Right forelimb (tissue), 1 donor: ENCODE data around the gene RIPK4.
"Not testable (repeated sequence)": the region's sequence is repeated elsewhere in the genome, so short reads cannot be mapped to it uniquely, and the experiment has no call there.

Experiments
- DNase-seq: peaks from one replicate; pipeline ENCODE4 v3.0.0-alpha.2; 2018

RIPK4 gene

DNA sequence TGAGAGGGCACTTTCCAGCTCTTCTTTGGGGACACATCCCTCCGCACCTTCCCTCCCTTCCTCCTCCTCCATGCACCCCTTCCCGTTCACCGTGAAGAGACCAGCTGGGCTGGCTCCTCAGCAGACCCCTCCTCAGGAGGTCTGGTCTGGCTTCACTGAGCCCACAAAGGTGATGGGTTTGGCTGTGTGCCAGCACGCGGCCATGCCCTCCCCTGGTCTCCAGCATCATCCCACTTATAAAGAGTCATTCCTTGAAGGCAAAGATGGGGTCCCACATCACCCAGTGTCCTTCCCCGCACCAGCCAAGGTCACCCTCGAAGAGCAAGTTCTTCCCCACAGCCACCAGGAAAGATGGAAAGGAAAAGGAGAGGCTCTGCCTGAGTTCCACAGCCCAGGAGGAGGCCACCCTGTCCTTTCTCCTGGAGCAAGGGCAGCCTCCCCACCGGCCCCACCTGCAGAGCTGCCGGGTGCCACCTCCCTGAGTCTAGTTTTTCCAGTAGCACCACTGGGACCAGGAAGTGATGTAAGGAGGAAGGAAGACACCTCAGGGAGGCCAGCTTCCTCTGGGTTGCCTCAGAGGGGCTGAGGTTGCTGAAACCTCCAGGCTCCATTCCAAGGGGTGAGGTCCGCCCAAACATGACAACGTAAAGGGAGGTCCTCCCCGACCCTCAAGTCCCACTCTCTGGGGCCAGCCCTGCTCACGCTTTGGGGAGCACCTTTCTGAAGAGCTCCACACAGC lies 32.7 kb downstream of the RIPK4 start:
- DNase-seq: no peak

DNA sequence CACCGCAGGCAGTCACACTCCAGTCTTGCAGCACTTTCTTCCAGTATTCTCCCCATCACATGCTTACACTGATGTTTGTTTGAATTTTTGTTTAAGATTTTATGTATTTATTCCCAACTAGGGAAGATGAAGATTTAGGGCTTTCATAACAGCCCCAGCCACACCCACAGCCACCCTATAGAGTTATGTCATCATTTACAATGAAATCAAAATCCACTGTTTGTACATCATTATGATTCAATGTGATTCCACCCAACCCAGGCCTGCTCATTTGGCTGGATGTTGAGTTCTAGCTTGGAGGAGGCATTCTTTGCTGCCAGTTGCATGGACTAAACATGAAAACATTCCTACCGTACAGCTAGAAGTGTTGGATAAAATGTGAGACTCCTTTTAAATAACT lies 35.8 kb downstream of the RIPK4 start:
- no peak for DNase-seq

DNA sequence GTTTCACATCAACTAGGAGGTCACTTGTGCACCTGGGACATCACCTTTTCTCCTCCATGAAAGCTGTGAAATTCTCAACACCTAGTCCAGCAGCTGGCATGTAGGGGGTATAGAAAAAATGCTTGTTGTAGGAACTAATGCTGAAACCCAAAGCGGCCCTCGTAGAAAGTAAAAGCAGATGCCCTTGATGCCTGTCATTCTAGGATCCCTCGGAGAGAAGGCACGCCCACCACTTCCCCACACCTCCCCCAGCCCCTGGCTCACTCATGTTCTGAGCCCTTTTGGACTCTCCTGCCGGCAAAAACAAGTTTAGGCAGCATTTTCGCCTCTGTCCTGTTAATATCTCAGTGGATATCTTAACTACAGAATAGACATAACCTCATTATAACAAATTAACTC lies 36.5 kb downstream of the RIPK4 start:
- DNase-seq: no peak

DNA sequence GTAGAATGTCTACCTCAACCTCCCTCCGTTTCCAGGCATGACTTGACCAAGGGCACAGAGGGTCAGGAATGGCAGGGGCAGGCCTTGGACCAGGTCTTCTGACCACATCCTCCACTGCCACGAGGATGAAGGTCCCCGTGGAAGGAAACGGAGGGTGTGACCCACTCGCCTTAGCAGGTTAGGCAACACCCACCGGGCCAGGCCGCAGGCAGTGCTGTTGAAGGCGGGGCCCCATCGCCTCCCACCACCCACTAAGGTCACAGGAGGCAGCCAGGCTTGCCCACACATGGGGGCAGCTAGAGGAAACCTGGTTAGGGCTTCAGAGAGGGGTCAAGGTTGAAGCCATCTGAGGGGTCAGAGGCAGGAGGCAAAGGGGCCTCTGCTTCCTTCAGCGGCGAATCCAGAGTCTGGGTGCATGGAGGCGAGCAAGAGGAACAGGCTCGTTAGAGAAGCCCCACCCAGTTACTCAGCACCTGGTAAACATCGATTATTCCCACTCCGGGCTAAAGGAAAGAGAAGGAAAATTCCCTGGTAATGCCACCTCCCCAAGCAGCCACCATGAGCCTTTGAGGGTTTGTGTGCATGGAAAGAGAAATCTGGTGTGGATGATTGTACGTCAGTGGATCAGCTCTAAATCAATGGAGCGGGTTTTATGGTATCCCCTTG lies 37.0 kb downstream of the RIPK4 start:
- no peak for DNase-seq

DNA sequence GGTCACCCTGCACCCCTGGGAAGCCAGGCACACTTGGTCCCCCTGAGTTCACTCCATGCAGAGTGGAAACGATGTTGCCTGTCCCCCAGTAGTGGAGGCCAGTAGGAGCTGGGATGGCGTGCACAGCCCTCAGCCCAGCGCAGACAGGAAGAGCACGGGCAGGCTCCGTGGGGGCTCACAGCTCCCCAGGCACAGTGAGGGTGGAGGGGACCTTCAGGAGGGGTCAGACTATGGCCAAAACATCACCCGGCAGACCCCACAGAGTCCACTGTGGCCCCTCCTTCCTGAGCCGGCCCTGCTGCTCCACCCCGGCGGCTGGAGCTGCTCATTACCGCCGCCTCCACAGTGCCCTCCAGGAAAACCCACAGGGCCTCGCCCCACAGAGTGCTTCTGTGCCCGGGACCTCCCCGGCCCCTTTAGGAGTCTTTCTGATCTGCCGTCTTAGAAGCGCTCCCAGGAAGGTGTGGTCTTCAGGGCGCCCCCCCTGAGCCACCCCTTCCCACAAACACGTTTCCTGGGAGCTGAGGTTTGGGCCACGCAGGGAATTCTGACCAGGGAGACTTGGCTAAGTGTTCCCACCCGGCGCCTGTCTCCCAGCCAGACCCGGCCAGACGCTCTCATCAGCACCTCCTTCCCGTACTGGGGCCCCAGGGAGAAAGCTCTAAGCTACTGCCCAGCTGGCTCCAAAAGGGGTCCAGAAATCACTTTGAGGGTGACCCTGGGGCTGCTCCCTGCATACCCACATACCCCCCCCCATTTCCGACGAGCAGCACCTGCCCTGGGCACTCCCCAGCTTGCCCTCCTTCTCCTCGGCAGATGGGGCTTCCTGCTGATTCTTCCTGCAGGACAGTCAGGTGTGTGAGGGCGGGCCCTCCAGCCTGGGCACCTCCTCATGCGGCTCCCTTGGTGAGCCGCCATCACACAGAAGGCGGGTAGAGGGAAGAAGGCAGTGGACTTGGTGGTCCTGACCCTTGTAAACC lies 38.8 kb downstream of the RIPK4 start:
- no peak for DNase-seq

DNA sequence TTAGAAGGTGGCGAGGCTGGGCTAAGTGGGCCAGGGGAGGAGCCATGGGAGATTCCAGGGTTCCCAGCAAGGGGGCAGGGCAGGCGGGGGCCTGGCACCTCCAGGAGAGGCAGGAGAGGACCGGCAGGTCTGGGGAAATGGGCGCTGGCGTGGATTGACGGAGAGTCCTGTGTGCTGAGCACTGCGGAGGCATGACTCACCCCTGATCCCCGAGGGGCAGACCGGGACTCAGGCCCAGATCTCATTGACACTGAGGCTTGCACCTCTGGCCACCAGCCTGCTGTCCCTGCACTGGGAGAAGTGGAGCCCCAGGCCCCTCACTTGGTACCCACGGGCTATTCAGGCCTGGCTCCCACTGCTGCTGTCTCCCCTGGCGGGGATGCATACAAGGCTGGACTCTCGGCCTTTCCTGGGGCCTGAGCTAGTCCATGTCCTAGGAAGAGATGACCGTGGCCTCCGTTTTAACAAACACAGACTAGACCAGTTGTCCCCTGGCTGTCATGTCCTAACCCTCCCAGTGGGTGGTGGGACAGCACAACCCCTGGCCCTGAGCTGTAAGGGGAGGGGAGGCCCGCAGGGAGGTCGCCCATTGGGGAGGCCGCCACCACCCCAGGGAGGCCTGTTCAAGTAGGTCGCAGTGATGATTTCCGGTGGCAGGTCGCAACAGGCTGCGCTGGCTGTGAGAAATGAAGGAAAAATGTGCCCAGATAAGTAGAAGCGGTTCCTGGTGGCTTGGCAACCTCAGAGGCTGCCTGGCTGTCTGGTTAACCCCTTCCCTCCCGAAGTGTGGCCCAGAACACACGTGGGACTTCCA lies 39.7 kb downstream of the RIPK4 start:
- no peak for DNase-seq

DNA sequence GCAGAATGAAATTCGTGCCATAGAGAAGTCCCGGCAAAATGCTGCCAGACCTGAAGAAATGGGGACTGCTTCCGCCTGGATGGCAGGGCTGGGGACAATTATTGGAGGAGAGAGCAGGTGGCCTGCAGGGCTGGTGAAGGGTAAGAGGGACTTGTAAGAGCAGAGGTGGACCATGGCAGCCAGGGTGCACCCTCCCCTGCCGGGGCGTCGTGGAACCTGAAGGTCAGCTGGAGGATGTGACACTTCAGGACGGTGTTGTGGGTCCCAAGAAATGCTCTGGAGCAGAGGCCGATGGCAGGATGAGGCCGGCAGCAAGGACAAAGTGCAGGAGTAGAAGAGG lies 40.3 kb downstream of the RIPK4 start:
- no peak for DNase-seq

DNA sequence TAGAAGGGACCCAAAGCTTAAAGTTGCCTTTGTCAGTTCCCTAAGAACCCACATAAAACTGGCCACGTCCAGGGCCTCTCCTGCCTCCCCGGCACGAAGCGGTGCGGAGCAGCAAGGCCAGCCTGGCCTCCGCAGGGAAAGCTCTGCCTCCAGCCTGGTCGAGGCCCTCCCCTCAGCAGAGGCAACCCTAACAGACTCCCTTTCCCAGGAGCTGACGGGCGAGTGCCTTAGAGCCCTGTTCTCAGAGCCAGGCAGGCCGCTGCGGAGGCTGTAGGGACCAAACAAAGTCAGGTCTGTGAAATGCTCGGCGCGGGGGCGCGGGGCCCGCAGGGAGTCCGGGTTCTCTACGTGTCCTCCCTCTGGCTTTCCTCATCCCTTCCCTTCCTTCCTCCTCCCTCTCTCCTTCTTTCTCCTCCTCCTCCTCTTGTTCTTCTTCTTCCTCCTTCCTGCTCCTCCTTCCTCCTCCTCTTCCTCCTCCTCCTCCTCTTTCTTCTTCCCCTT lies 40.7 kb downstream of the RIPK4 start:
- DNase-seq: no peak

DNA sequence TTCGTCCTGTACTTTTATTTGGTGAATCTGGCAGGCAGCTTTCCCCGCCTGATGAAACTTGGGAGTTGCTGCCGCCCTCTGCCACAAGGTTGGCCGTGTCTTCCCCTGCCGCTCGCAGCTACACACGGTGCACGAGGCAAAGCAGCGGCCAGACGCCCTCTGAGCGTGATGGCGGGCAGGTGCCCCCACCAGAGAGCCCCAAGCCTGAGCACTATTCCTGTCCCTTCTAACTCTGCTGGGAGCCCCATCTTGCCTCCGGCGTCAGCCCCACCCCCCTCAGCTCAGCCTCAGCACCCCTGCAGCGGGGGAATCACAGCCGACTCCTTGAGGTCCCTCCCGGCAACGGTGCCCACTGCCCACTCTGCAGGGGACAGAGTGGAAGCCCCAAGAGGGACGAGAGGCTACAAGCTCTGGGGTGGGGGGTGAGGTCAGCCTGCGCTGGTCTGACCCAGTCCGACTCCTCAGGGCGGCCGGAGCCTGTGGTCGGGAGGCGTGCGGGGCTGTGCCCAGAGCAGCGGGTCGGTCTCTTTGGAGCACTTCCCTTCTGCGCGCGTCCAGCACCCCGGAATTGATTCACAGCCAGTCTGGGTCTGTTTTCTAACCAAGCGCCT lies 41.3 kb downstream of the RIPK4 start:
- no peak for DNase-seq

DNA sequence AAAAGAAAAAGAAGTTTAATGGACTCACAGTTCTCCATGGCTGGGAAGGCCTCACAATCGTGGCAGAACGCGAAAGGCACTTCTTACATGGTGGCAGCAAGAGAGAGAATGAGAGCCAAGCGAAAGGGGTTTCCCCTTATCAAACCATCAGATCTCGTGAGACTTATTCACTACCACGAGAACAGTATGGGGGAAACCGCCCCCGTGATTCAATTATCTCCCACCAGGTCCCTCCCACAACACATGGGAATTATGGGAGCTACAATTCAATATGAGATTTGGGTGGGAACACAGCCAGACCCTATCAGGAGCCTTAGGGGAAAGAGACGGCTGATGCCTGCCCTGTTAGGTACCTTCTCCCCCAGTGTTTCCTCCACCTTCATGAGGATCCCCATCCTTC lies 43.0 kb downstream of the RIPK4 start:
- DNase-seq: not testable (repeated sequence)

DNA sequence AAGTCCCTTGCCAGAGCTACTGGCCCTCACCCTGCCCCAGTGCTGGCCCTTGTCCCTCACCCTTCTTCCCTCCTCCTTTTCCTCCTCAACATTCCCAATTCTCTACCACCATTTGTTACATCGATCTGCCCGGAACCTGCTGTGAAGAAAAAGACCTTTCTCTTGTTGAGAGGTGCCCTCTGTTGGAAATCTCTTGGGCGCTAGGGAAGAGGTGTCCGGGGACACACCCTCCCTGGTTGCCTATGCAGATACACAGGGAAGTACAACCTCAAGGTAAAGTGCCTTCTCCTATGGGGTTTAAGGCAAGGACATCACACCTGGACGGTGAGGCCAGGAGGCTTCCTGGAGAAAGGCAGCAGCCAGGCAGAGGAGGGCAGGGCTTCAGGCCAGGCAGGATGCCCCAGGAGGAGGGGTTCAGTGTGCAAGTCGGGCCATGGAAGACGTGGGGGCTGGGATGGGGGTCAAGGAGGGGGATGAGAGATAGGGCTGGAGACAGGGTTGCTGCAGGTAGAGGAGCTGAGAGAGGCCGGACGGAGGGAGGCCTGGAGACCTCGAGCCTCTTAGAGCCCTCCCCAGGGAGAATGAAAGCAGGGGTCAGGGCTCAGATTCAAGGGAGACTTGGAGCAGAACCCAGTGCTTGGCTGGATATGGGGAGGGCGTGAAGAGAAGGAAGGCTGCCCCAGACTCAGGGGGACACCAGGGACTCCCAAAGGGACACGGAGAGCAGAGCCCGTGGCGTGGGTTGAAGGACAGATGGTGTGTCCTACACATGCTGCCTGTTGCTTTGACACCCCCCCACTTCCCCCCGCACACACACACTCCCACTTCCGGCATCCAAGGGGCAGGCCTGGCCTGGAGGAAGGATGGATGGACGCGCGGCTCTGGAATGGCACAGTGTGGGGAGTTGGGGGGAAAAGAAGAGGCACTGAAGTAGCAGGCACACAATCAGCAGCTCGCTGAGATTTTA lies 44.5 kb downstream of the RIPK4 start:
- DNase-seq: no peak

DNA sequence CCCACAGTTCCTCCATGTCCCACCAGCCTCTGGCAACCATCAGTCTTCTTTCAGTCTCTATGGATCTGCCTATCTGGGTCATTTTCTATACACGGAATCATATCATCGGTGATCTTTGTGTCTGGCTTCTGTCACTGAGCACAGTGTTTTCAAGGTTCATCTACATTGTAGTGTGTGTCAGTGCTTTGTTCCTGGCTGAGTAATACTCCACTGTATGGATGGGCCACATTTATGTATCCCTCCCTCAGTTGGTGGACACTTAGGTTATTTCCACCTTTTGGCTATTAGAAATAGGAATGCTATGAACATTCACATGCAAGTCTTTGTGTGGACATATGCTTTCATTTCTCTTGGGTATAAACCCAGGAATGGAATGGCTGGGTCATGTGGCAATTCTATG lies 46.6 kb downstream of the RIPK4 start:
- DNase-seq: no peak

DNA sequence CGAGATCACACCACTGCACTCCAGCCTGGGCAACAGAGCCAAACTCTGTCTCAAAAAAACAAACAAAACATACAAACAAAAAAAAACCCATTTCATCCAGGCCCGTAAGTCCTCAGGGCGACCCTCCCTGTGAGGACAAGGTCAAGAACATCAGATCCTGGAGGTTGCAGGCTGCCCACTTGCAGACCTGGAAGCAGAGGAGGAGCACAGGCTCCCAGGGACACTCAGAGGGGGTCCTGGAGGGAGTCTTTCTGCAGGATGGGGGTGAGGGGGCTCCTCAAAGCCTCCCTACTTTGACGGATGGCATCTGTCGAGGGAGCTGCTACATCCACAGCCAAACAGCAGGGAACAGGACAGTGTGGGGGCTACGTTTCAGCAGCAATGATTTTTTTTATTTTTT lies 47.2 kb downstream of the RIPK4 start:
- no peak for DNase-seq

DNA sequence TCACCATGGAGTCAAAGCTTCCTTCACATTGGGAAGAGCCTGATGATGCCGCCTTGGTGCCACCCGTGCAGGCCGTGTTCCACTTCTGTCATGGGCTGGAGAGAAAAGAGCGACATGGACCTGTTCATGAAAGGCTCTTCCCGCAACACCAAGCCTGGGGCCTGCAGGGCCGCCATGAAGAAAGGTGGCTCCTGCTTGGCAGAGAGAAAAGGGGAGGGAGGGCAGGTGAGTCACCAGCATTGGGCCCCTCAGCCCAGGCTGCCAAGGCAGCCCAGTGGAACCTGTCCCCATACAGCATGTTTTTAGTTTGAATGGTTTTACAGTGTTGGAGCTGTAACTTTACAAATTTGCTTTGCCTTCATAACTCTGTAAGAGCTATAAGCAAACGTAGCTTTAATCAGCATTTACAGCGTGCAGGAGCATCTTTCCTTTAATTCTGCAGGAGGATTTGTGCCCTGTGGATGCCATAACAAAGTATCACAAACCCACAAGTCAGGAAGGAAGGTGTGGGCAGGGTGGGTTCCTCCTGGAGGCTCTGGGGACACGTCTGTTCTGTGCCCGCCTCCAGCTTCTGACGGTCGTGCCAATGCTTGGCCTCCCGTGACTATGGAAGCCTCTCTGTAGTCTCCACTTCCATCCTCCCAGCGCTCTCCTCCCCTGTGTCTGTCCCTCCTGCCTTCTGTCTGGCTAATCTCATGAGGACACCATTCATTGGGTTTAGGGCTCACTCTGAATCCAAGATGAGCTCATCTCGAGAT lies 49.1 kb downstream of the RIPK4 start:
- no peak for DNase-seq

DNA sequence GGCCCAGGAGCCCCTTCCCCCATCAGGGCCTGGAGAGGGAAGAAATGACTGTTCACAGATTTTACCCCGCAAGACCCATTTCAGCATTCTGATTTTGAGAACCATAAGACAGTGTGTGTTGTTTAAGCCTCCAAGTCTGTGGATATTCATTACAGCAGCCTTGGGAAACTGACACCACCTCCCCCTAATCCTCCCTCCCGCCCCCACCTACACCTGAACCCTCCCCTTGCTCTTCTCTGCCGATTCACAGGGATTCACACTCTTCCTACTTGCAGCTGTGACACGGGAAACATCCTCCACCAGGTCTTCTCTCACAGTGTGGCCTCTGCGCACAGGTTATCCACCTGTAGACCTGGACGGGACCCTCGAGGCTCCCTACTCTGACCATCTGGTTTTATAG lies 50.1 kb downstream of the RIPK4 start:
- no peak for DNase-seq

DNA sequence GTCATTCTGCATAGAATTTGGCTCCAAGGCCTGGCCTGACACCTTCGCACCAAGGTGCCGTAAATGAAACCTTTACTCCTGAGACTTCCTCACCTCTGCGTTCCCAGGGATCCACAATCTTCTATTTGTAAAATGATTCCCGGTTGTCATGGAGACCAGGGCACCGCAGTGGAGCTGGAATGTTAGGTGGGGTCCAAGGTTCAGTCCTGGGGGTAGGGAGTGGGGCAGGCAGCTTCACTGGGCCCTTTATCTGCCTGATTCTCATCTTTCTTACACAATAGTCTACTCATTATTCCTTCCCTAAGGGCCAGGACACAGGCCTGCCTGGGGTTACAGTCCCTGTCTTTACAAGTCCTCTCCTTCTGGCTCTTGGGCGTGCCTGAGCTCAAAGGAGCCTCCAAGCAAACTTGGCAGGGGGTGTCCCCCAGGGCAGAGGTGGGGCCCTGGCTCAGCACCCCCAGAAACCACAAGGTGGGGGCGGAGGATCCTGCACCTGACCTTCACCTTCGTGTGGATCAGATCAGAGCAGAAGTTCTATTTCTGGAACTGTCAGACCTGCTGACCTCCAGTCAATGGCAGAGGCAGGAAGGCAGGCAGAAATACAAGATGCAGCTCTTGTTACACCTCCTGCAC lies 51.1 kb downstream of the RIPK4 start:
- DNase-seq: no peak

DNA sequence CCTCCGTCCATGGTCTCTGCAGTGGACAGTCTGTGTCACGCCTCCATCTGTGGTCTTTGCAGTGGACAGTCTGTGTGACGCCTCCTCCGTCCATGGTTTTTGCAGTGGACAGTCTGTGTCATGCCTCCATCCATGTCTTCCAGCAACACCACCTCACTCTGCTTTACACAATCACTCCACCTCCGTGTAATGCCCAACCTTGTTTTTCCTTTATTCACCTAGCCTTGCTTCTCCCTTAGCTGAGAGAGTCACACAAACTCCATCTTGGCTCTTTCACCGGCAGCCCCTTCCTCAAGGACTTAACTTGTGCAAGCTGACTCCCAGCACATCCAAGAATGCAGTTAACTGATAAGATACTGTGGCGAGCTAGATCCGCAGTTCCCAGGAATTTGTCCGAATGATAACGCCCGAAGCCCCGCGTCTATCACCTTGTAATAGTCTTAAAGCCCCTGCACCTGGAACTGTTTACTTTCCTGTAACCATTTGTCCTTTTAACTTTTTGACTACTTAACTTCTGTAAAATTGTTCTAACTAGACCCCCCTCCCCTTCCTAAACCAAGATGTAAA lies 52.5 kb downstream of the RIPK4 start:
- not testable (repeated sequence) for DNase-seq

DNA sequence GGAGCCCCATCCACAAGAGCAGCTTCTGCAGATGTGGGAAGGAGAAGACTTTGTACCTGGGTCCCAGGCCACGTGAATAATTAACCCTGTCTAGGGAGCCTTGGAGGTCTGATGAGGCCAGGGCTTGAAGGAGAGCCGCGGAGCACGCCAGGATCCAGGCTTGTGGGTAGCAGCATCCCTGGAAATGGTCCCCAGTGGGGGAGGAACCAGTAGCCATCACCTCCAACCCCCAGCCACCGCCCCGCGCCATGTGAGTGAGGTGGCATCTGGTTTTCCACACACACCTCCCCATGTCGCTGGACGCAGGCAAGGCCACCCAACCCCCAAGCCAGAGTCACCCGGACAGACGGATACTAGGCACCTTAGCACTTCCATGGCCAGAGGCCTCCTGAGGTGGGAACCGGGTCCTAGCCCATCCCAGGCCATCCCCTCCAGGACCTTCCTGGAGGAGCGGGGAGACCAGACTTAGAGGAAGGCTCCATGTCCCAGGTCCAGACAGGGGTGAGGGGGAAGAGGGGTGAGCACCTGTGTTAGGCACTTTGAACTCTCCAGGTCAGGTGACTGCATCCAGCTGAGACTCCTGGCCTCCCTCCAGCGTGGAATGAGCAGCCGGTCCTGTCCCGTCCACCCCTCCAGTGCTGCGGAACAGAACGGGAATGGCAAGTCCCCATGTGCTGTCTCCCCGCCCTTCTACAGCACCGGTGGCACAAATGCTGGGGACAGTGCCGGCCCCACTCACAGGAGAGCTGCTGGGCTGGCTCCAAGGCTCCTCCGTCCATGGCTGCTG lies 53.2 kb downstream of the RIPK4 start:
- DNase-seq: no peak
